GM12878 (cell line): Measurements from ENCODE around the gene SYNM. TPM values are rescaled to one million over a fixed set of nuclear protein-coding genes. Genes with fewer than 3 reads are reported as not detected.
A peak's percentile ranks its signal among the peaks of the same experiment; 100 is the strongest.

Experiments
- ATAC-seq: fragments of 200-7000 bp; cut with Tn5 transposase; 3 replicates; pipeline ENCODE4 v1.9.1; 2020; ENCODE audit warnings: mild to moderate bottlenecking, moderate library complexity
- BruUV-seq: library from RNA; stranded (reverse); fragments of 400-500 nt; replicated peaks from 2 replicates; lab custom pipeline; 2021; lab: Mats Ljungman, UMichigan
- CTCF ChIA-PET: fragments of 300-600 bp; sonication (Branson Sonifier 250); formaldehyde crosslinking; extraction: SDS; loops from one replicate; lab custom pipeline; 2021; ENCODE audit warnings: inconsistent platforms; lab: Yijun Ruan, JAX
- POLR2A ChIA-PET: fragments of 350-600 bp; formaldehyde crosslinking; extraction: SDS; loops from one replicate; lab custom pipeline; 2021; ENCODE audit warnings: inconsistent platforms; lab: Charles Lee
- RAD21 ChIA-PET: fragments of 300-600 bp; sonication (Branson Sonifier 250); formaldehyde crosslinking; loops from one replicate; lab custom pipeline; 2023; ENCODE audit warnings: antibody characterized with exemption; ENCODE audit not compliant: unreplicated experiment; lab: Charles Lee
- SMC1A ChIA-PET: fragments of 300-600 bp; sonication (Branson Sonifier 250); formaldehyde crosslinking; loops from one replicate; lab custom pipeline; 2023; ENCODE audit not compliant: unreplicated experiment, uncharacterized antibody; lab: Charles Lee
- DNase-seq: peaks from one replicate; pipeline ENCODE4 v3.0.0-alpha.2; 2011; ENCODE audit warnings: low read depth, low spot score
- FAIRE-seq: peaks from 3 replicates; lab custom pipeline; 2011; peaks lifted over from hg19 to GRCh38; lab: Jason Lieb, UNC
- H2AFZ ChIP-seq: 2 replicates; pipeline ENCODE4 v1.6.0; 2011; ENCODE audit warnings: low read depth, low read length, control low read depth; ENCODE audit not compliant: control insufficient read depth
- H3K27ac ChIP-seq: 2 replicates; pipeline ENCODE4 v1.5.1; 2011; ENCODE audit warnings: control low read depth; ENCODE audit not compliant: control insufficient read depth, insufficient read depth
- H3K27me3 ChIP-seq, 2 experiments: replicated peaks in 1 of 2; 2 replicates each; pipeline versions ENCODE4 v1.6.0 to v1.6.1; 2011; ENCODE audit warnings: low read length in 1 of 2; ENCODE audit not compliant: control insufficient read depth in 2 of 2, insufficient read depth in 2 of 2
- H3K36me3 ChIP-seq, 2 experiments: 2 replicates each; pipeline ENCODE4 v1.5.1; 2011; ENCODE audit warnings: low read length in 1 of 2; ENCODE audit not compliant: control insufficient read depth in 2 of 2, insufficient read depth in 2 of 2
- H3K4me1 ChIP-seq: 2 replicates; pipeline ENCODE4 v1.6.1; 2011; ENCODE audit warnings: mild to moderate bottlenecking, low read length, moderate library complexity, mixed read lengths; ENCODE audit not compliant: control insufficient read depth, insufficient read depth
- H3K4me2 ChIP-seq: 2 replicates; pipeline ENCODE4 v1.6.0; 2011; ENCODE audit warnings: control low read depth; ENCODE audit not compliant: control insufficient read depth, insufficient read depth
- H3K4me3 ChIP-seq: fragments of 200-600 bp; sonication (generic); 2 replicates; pipeline ENCODE4 v1.5.1; 2016
- H3K79me2 ChIP-seq: 2 replicates; pipeline ENCODE4 v1.6.0; 2011; ENCODE audit warnings: low read length; ENCODE audit not compliant: control insufficient read depth, insufficient read depth
- H3K9ac ChIP-seq: 2 replicates; pipeline ENCODE4 v1.8.0; 2011; ENCODE audit warnings: low read length, control low read depth, mixed read lengths; ENCODE audit not compliant: control insufficient read depth, insufficient read depth
- H3K9me3 ChIP-seq: replicated peaks from 3 replicates; pipeline ENCODE4 v1.5.1; 2011; ENCODE audit warnings: mild to moderate bottlenecking, low read length; ENCODE audit not compliant: control insufficient read depth, insufficient read depth
- H4K20me1 ChIP-seq: 2 replicates; pipeline ENCODE4 v1.6.0; 2011; ENCODE audit not compliant: control insufficient read depth, insufficient read depth
- NFYA ChIP-seq: IDR thresholded peaks from 2 replicates; pipeline ENCODE4 v1.6.1; 2011; ENCODE audit warnings: low read depth, mild to moderate bottlenecking, low read length, improper control_type of control experiment, borderline replicate concordance
- WGBS: methylation state at CpG from one replicate; pipeline ENCODE4 v1.1.6; 2016; ENCODE audit warnings: low lambda C conversion rate; ENCODE audit not compliant: insufficient replicate concordance, insufficient coverage; ENCODE audit errors: missing lambda C conversion rate; 5-methylcytosine and 5-hydroxymethylcytosine counted together
- in situ Hi-C: fragments of 300-500 bp; cut with MboI; formaldehyde crosslinking; loops from 9 replicates; pipeline ENCODE4 v1.14.3; 2018; ENCODE audit warnings: mixed read lengths
- intact Hi-C: fragments of 100-400 bp; cut with micrococcal nuclease; formaldehyde crosslinking; loops from one replicate; pipeline ENCODE4 v1.14.2; 2022; ENCODE audit not compliant: unreplicated experiment
- polyA plus RNA-seq, 11 experiments: library from polyadenylated mRNA; depleted of rRNA in 4 of 11; unstranded in 6 of 11; stranded (reverse) in 5 of 11; fragments of >200 nt; fragmentation: Nextera tagmentation in 4 of 11; fragmentation: Illumina TruSeq in 1 of 11; extraction: Ambion mirVana in 4 of 11; extraction: Trizol in 1 of 11; gene quantifications; 1 replicate in 1 of 11; 2 replicates in 10 of 11; pipeline versions ENCODE4 v1.2.1 to v1.2.3, GENCODE V29; 2011 to 2016; ENCODE audit warnings: inconsistent platforms in 2 of 11, missing spikeins in 2 of 11, low read depth in 1 of 11
- total RNA-seq, 4 experiments: library from RNA; depleted of rRNA in 3 of 4; stranded (reverse); fragments of >200 nt in 3 of 4; fragmentation: Illumina TruSeq in 1 of 4; extraction: Trizol in 1 of 4; gene quantifications; 2 replicates each; pipeline versions ENCODE4 v1.2.1 to v1.2.3, GENCODE V29; 2013 to 2021
- TF ChIP-seq, protein P1 (sequence below): fragments of 450-650 bp; IDR thresholded peaks from 2 replicates; pipeline ENCODE4 v1.6.1; 2016; ENCODE audit warnings: mild to moderate bottlenecking, moderate library complexity, borderline replicate concordance

SYNM gene
- total and polyA plus RNA-seq, 10 of the 15 experiments (the other 5 are each of a cell fraction or from before 2014, with no cell fraction given), result 0.05 to 1.1 (median 0.89) TPM; not detected in 1

DNA sequence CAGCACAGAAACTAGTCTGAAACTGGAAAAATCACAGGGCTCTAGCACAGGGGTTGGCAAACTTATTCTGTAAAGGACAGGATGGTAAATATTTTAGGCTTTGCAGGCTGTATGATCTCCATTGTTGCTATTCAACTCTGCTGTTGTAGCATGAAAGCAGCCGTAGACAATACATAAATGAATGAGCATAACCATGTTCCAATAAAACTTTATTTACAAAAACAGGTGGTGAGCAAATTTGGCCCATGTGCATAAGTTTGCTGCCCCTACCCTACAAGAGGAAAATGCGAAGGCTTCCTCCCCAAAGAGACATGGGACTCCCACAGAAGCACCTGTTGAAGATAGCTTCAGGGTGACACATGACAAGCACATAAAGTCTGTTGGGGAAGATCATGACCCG lies 59.2 kb downstream of the SYNM start:
- Histone ChIP-seq H3K4me1 (peaks cover 14% of the 10 kb centered on the region; the same call in 1 of the 2 replicates), H2AFZ (no peak overlapping the region), H3K9me3 (no peaks in the 10 kb centered on the region), H3K4me3 (no peak overlapping the region), H3K36me3 (no peaks in the 10 kb centered on the region), H4K20me1 (no peaks in the 10 kb centered on the region), H3K9ac (no peak overlapping the region), H3K27me3 (no peaks in the 10 kb centered on the region), H3K4me2 (no peak overlapping the region), H3K79me2 (no peaks in the 10 kb centered on the region), H3K27ac (no peak overlapping the region; the same call in 1 of the 2 replicates)
- in situ Hi-C loops, result no loop called here
- ChIA-PET CTCF (interaction anchor here (1.4 to 2.4 kb wide), 2 partner anchors 13 to 63 kb away, joined by 4 to 8 read pairs; no protein-coding TSS in a partner anchor), RAD21 (no interaction called here), SMC1A (interaction anchor here (1.4 kb wide), 1 partner anchor 63 kb away, joined by 5 read pairs; no protein-coding TSS in a partner anchor), POLR2A (no interaction called here)
- no peak for DNase-seq
- TF ChIP-seq, protein P1, sequence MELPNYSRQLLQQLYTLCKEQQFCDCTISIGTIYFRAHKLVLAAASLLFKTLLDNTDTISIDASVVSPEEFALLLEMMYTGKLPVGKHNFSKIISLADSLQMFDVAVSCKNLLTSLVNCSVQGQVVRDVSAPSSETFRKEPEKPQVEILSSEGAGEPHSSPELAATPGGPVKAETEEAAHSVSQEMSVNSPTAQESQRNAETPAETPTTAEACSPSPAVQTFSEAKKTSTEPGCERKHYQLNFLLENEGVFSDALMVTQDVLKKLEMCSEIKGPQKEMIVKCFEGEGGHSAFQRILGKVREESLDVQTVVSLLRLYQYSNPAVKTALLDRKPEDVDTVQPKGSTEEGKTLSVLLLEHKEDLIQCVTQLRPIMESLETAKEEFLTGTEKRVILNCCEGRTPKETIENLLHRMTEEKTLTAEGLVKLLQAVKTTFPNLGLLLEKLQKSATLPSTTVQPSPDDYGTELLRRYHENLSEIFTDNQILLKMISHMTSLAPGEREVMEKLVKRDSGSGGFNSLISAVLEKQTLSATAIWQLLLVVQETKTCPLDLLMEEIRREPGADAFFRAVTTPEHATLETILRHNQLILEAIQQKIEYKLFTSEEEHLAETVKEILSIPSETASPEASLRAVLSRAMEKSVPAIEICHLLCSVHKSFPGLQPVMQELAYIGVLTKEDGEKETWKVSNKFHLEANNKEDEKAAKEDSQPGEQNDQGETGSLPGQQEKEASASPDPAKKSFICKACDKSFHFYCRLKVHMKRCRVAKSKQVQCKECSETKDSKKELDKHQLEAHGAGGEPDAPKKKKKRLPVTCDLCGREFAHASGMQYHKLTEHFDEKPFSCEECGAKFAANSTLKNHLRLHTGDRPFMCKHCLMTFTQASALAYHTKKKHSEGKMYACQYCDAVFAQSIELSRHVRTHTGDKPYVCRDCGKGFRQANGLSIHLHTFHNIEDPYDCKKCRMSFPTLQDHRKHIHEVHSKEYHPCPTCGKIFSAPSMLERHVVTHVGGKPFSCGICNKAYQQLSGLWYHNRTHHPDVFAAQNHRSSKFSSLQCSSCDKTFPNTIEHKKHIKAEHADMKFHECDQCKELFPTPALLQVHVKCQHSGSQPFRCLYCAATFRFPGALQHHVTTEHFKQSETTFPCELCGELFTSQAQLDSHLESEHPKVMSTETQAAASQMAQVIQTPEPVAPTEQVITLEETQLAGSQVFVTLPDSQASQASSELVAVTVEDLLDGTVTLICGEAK, result peak; percentile 78
- no peak for TF ChIP-seq NFYA
- BruUV-seq, result no TSS peak
- no peak for ATAC-seq
- 77% methylated on average over 3 of the region's 3 CpGs for WGBS
- no peak for FAIRE-seq
- intact Hi-C loops, result no loop called here
